CD14-positive monocyte (primary cell): ENCODE results near the gene PTPRN2. TPM values are rescaled to one million over a fixed set of nuclear protein-coding genes. Genes with fewer than 3 reads are reported as not detected.

Experiments used
- DNase-seq, 3 donors: peaks; one replicate each; pipeline ENCODE4 v3.0.0-alpha.2; 2011 to 2022
- H2AFZ ChIP-seq: 2 replicates; pipeline ENCODE4 v1.6.0; 2012; ENCODE audit warnings: mild to moderate bottlenecking, low read depth, low read length, inconsistent platforms; ENCODE audit not compliant: insufficient read depth, poor library complexity, severe bottlenecking
- H3K27ac ChIP-seq, 2 donors: 1 replicate in 1 of 2; 2 replicates in 1 of 2; pipeline ENCODE4 v1.5.1; 2012 to 2013; ENCODE audit warnings: low read length in 2 of 2, control low read depth in 1 of 2, inconsistent platforms in 1 of 2, low read depth in 1 of 2, mild to moderate bottlenecking in 1 of 2
- H3K27me3 ChIP-seq, 2 donors: one replicate each; pipeline versions ENCODE4 v1.6.0 to v1.6.1; 2011 to 2013; ENCODE audit warnings: low read length in 2 of 2; ENCODE audit not compliant: control insufficient read depth in 2 of 2, insufficient read depth in 2 of 2
- H3K36me3 ChIP-seq, 2 donors: replicated peaks in 1 of 2; 1 replicate in 1 of 2; 2 replicates in 1 of 2; pipeline versions ENCODE4 v1.5.1 to v1.6.1; 2012 to 2013; ENCODE audit warnings: low read length in 2 of 2, control low read depth in 1 of 2, inconsistent platforms in 1 of 2, mild to moderate bottlenecking in 1 of 2; ENCODE audit not compliant: insufficient read depth in 2 of 2, control insufficient read depth in 1 of 2
- H3K4me1 ChIP-seq, 2 donors: 1 replicate in 1 of 2; 2 replicates in 1 of 2; pipeline versions ENCODE4 v1.5.1 to v1.6.1; 2012 to 2013; ENCODE audit warnings: low read length in 2 of 2, control low read depth in 1 of 2, inconsistent platforms in 1 of 2, mild to moderate bottlenecking in 1 of 2, moderate library complexity in 1 of 2; ENCODE audit not compliant: insufficient read depth in 2 of 2, control insufficient read depth in 1 of 2
- H3K4me2 ChIP-seq: replicated peaks from 2 replicates; pipeline ENCODE3; 2012; ENCODE audit warnings: low read length, moderate library complexity, mild to moderate bottlenecking; ENCODE audit not compliant: poor library complexity, severe bottlenecking; ENCODE audit errors: extremely low read depth
- H3K4me3 ChIP-seq, 3 experiments: fragments of 200-600 bp in 1 of 3; sonication (generic) in 1 of 3; replicated peaks in 1 of 3; 1 replicate in 2 of 3; 2 replicates in 1 of 3; pipeline ENCODE4 v1.5.1; 2011 to 2013; ENCODE audit warnings: low read length in 3 of 3, mild to moderate bottlenecking in 3 of 3, control low read depth in 2 of 3, low read depth in 2 of 3, inconsistent platforms in 1 of 3, moderate library complexity in 1 of 3
- H3K79me2 ChIP-seq: 2 replicates; pipeline ENCODE4 v1.6.0; 2012; ENCODE audit warnings: mild to moderate bottlenecking, control low read depth, inconsistent platforms, low read length, moderate library complexity; ENCODE audit not compliant: insufficient read depth
- H3K9ac ChIP-seq: 2 replicates; pipeline ENCODE4 v1.6.0; 2017; ENCODE audit warnings: low read length, mild to moderate bottlenecking; ENCODE audit not compliant: insufficient read depth, poor library complexity, severe bottlenecking
- H3K9me3 ChIP-seq, 2 donors: replicated peaks in 1 of 2; 1 replicate in 1 of 2; 2 replicates in 1 of 2; pipeline versions ENCODE4 v1.5.1 to v1.6.1; 2012 to 2013; ENCODE audit warnings: low read length in 2 of 2, control low read depth in 1 of 2; ENCODE audit not compliant: control insufficient read depth in 1 of 2, insufficient read depth in 1 of 2
- H4K20me1 ChIP-seq: 2 replicates; pipeline ENCODE4 v1.6.0; 2012; ENCODE audit warnings: mild to moderate bottlenecking, low read length, control low read depth, moderate library complexity; ENCODE audit not compliant: insufficient read depth
- H3K27ac Mint-ChIP-seq, 7 donors: one replicate each; pipeline ENCODE4 v1.8.0; 2020; ENCODE audit warnings: mild to moderate bottlenecking in 7 of 7, mixed read lengths in 7 of 7, moderate library complexity in 6 of 7, inconsistent platforms in 2 of 7
- H3K27me3 Mint-ChIP-seq, 3 donors: one replicate each; pipeline ENCODE4 v1.8.0; 2021 to 2022; ENCODE audit warnings: low read depth in 3 of 3, mild to moderate bottlenecking in 3 of 3, mixed read lengths in 3 of 3, moderate library complexity in 3 of 3, inconsistent platforms in 1 of 3
- H3K36me3 Mint-ChIP-seq, 2 donors: one replicate each; pipeline ENCODE4 v1.8.0; 2020; ENCODE audit warnings: mixed read lengths in 2 of 2, inconsistent platforms in 1 of 2, mild to moderate bottlenecking in 1 of 2
- H3K4me1 Mint-ChIP-seq: one replicate; pipeline ENCODE4 v1.8.0; 2020; ENCODE audit warnings: mild to moderate bottlenecking, mixed read lengths
- H3K4me3 Mint-ChIP-seq, 2 donors: one replicate each; pipeline ENCODE4 v1.8.0; 2020; ENCODE audit warnings: mild to moderate bottlenecking in 2 of 2, mixed read lengths in 2 of 2, moderate library complexity in 1 of 2
- H3K9me3 Mint-ChIP-seq, 7 donors: one replicate each; pipeline ENCODE4 v1.8.0; 2020 to 2022; ENCODE audit warnings: mixed read lengths in 7 of 7, mild to moderate bottlenecking in 6 of 7, moderate library complexity in 6 of 7, inconsistent platforms in 2 of 7
- CTCF ChIP-seq: fragments of 200-600 bp; IDR thresholded peaks from one replicate; pipeline ENCODE4 v1.8.0; 2022; ENCODE audit warnings: antibody characterized with exemption, mild to moderate bottlenecking
- WGBS: methylation state at CpG from one replicate; pipeline ENCODE4 v1.1.5; 2013; ENCODE audit warnings: missing lambda C conversion rate; ENCODE audit not compliant: insufficient coverage; 5-methylcytosine and 5-hydroxymethylcytosine counted together
- intact Hi-C, 2 donors: fragments of 100-400 bp; cut with micrococcal nuclease; formaldehyde crosslinking; loops; one replicate each; pipeline versions ENCODE4 v1.15.0 to v1.15.1; 2023
- polyA plus RNA-seq, 3 donors: library from polyadenylated mRNA; depleted of rRNA in 1 of 3; unstranded in 2 of 3; stranded (reverse) in 1 of 3; fragments of 300-500 nt in 2 of 3; fragments of >200 nt in 1 of 3; fragmentation: Illumina TruSeq in 2 of 3; gene quantifications; 1 replicate in 2 of 3; 2 replicates in 1 of 3; pipeline ENCODE4 v1.2.3, GENCODE V29; 2012 to 2021

The PTPRN2 gene
- polyA plus RNA-seq, 3 donors, result 0.25 to 1.4 (median 0.97) TPM

DNA sequence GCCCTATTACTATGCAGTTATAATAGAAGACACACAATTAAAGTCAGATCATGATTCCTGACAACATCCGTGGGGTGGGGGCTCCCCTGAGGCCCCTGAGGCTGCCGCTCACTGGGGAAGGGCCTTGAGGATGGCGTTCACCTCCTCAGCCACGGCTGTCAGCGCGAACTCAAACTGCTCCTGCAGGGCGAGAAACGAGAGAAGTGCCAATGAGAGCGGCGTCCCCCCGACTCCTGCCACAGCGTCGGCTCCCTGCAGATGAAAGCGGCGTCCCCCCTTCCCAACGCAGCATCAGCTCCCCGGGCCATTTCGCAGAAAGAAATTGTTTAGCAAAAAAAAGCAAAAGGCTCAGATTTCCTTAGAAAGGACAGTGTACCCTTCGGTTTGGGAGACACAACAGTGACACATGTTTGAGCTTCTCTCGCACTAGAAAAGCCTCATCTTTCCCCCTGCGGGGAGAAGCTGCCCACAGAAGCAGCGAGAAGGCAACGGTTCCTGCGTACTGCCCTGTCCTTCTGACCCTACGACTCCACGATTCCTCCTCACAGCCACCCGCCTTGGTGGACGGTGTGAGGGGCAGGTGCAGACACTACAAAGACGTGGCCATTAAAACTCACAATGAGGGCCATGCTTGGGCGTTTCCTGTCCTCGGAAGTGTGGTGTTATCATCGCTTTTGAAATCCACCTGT lies 1046.9 kb downstream of the PTPRN2 start:
- no peak overlapping the region for H3K27ac Mint-ChIP-seq
- no peak overlapping the region for H3K4me3 Mint-ChIP-seq

GRCh38 chr7:157540020-157540419 lies 1047.6 kb downstream of the PTPRN2 start:
- H4K20me1 ChIP-seq, result no peaks in the 10 kb centered on the region
- 97% methylated on average over 14 of the region's 18 CpGs for WGBS
- peaks cover 1 to 9% (median 8%) of the 10 kb centered on the region in 3 donors for H3K27me3 Mint-ChIP-seq
- no peaks in the 10 kb centered on the region for H3K27me3 ChIP-seq
- no peaks in the 10 kb centered on the region for H3K36me3 ChIP-seq
- no peak overlapping the region for H2AFZ ChIP-seq
- no peaks in the 10 kb centered on the region for H3K4me1 Mint-ChIP-seq
- no peak overlapping the region for H3K27ac Mint-ChIP-seq
- no peak for DNase-seq
- peaks cover 0 to 5% (median 0%) of the 10 kb centered on the region in 7 donors for H3K9me3 Mint-ChIP-seq
- no peak for TF ChIP-seq CTCF
- intact Hi-C loops, result no loop called here
- H3K4me3 Mint-ChIP-seq, result no peak overlapping the region
- no peak overlapping the region for H3K27ac ChIP-seq
- H3K79me2 ChIP-seq, result no peaks in the 10 kb centered on the region
- H3K9me3 ChIP-seq, result no peaks in the 10 kb centered on the region
- H3K4me3 ChIP-seq, result no peak overlapping the region
- H3K4me1 ChIP-seq, result no peaks in the 10 kb centered on the region
- H3K9ac ChIP-seq, result no peak overlapping the region
- H3K4me2 ChIP-seq, result no peak overlapping the region
- no peaks in the 10 kb centered on the region for H3K36me3 Mint-ChIP-seq

More for the DNA sequence above, 1046.9 kb downstream of the PTPRN2 start:
- H3K27ac ChIP-seq, result no peak overlapping the region
- no peak for TF ChIP-seq CTCF
- H3K79me2 ChIP-seq, result no peaks in the 10 kb centered on the region
- H3K27me3 ChIP-seq, result no peaks in the 10 kb centered on the region
- H3K4me1 ChIP-seq, result no peaks in the 10 kb centered on the region
- H3K4me3 ChIP-seq, result no peak overlapping the region
- H2AFZ ChIP-seq, result no peak overlapping the region
- H3K9me3 Mint-ChIP-seq, result peaks cover 0 to 5% (median 0%) of the 10 kb centered on the region in 7 donors
- no peaks in the 10 kb centered on the region for H4K20me1 ChIP-seq
- no peak for DNase-seq
- H3K36me3 ChIP-seq, result no peaks in the 10 kb centered on the region
- H3K9ac ChIP-seq, result no peak overlapping the region
- no peak overlapping the region for H3K4me2 ChIP-seq
- WGBS, result 96% methylated on average over 31 of the region's 32 CpGs
- H3K27me3 Mint-ChIP-seq, result peaks cover 1 to 11% (median 9%) of the 10 kb centered on the region in 3 donors
- H3K9me3 ChIP-seq, result no peaks in the 10 kb centered on the region
- H3K36me3 Mint-ChIP-seq, result no peaks in the 10 kb centered on the region
- intact Hi-C loops, result no loop called here
- H3K4me1 Mint-ChIP-seq, result no peaks in the 10 kb centered on the region
